GM12892 (cell line): ENCODE data around the gene PLEKHM1.

Experiments used
- DNase-seq: peaks from one replicate; pipeline ENCODE4 v3.0.0; 2011; ENCODE audit not compliant: insufficient read length
- FAIRE-seq: peaks from 2 replicates; lab custom pipeline; 2011; peaks lifted over from hg19 to GRCh38; lab: Jason Lieb, UNC
- POLR2A ChIP-seq: IDR thresholded peaks from 2 replicates; pipeline ENCODE4 v1.6.1; 2011; ENCODE audit warnings: low read depth, low read length, control low read depth
- POLR2AphosphoS5 ChIP-seq: IDR thresholded peaks from 2 replicates; pipeline ENCODE4 v1.6.1; 2011; ENCODE audit warnings: low read depth, low read length, control low read depth
- TAF1 ChIP-seq: IDR thresholded peaks from 2 replicates; pipeline ENCODE4 v1.6.1; 2011; ENCODE audit warnings: low read depth, mild to moderate bottlenecking, control low read depth, low read length, borderline replicate concordance

Gene PLEKHM1

GRCh38 chr17:45397796-45398195 is 92.7 kb downstream of the PLEKHM1 start:
- TF ChIP-seq POLR2AphosphoS5, result no peak
- TF ChIP-seq POLR2A, result no peak
- no peak for DNase-seq

DNA sequence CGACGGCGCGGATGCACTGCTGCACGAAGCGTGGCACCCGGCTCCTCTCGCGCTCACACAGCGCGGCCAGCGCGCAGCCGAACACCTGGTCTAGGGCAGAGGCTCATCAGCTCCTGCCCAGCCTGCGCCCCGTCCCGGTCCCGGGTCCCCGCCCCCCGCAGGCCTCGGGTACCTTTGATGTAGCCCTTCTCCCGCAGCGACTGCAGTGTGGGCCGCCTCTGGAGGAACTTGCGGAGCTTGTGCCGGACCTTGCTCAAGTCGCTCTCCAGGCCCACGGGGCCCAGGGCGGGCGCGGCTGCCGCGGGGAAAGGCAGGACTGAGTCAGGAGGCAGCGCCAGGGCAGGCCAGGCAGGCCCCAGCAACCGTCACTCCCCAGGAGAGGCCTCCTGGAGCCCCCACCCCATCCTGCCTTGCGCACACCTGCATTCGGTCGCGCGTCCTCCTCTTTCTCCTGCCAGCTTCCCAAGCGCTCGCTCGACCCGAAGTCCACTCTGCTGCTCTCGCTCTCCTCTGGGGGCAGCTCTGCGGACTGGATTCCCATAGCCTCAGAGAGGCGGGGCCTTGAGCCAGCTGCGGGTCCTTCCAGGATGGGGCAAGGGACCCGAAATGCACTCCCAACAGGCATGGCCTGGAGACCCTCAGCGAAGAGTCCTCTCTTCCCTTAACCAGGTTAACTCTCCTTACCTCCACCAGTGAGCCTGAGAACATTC is 93.9 kb downstream of the PLEKHM1 start:
- DNase-seq (no peak), FAIRE-seq (no peak)
- TF ChIP-seq POLR2AphosphoS5 (no peak), TAF1 (no peak), POLR2A (no peak)

More at GRCh38 chr17:45397796-45398195, 92.7 kb downstream of the PLEKHM1 start:
- FAIRE-seq, result no peak

DNA sequence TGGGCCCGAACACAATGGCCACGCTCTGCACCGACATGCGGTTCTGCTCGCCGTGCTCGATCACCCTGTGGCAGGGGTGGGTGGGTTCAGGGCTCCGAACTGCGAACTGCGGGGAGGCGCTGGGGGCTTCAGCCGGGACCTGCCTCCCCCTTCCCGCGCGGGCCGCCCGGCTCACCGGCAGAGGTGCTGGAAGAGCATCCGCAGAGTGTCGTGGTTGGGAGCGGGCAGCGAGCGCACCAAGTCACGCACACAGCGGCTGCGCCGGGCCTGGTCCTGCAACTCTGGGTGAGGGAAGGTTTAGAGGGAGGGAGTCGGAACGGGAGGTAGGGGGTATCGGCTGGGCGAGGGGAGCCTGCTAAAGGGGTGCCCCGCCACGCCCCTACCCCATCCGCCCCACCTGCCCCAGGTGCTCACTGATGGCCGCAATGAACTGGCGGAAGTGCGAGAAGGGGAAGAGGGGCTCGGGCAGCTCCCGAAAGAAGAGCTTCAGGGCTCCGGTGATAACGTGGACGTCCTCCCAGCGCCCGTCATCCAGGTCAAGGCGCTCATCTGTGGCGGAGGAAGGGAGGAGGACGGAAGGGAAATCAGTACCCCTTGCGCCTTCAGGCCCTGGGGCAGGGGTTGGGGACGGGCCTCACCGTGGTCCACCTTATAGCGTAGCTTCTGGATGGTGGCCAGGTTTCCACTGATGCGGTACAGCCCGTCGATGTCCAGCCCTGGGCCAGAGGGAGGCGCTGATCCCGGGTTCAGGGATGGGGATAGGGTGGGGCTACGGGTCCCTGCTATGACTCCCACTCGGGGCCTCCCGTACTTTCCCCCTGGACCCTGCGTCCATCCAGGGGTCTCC is 94.7 kb downstream of the PLEKHM1 start:
- DNase-seq (no peak), FAIRE-seq (no peak)
- TF ChIP-seq TAF1 (no peak), POLR2A (no peak), POLR2AphosphoS5 (no peak)

DNA sequence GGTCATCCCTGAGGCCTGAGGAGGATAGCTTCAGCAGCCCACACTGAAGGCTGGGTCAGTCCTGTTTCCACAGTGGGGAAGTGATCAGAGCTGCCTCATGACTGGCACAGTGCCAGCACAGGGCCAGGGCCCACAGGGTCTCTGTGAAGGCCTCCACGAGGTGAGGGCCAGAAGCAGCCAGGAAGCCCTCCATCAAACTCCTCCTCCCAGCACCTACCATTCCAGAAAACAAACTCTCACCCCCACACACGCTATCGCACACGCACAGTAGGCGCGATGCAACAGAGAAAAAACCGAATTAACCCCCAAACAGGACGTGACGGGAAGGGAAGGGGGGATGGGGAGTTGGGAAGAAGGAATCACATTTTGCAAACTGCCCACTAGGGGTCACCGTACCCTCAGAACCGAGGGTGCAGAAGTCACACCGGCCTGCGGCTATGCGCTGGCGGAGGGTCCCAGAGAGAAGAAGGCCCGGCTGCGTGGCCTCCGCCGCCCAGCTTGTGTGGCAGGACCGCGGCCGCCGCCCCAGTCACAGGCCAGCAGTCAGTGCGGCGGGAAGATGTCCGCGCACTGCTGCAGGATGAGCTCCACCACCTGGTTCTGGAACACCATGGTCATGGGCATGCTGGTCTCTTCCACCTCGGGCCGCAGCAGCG is 95.5 kb downstream of the PLEKHM1 start:
- TF ChIP-seq POLR2AphosphoS5 (no peak), POLR2A (no peak), TAF1 (no peak)
- FAIRE-seq (peak; percentile 46), DNase-seq (peak; percentile 76)

DNA sequence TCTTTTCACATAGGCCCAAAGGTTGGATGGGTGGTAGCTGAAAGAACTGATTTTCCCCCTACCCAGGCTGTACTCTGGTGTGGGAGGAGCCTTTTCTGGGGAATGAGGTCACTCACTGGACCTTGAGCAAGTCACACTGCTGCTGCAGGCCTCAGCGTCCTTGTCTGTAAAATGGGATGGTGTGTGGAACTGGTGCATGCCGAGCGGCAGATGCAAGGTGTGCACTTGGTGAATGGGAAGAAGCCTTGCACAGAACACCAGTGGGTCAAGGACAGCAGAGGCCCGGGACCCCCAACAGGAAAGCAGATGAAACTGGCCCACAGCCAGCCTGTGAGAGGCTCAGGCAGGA is 96.0 kb downstream of the PLEKHM1 start:
- TF ChIP-seq TAF1, result no peak

DNA sequence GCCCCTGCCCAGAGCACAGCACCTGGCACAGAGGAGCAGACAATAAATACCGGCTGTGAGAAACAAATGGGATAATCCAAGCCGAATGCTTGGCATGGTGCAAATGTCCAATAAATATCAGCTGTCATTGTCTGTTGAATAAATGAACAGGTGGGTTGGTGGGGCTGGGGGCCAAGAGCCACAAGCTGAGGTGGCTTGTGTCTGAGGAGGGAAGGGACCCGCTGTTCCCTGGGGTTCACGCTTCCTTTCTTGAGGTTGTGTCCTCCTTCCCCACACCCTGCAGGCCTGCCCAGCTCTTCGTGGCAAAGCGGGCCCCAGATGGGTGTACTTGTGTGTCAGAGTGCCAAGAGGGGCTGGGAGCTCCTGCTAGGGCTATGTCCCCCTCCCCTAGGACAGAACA is 96.4 kb downstream of the PLEKHM1 start:
- TF ChIP-seq POLR2A (no peak), TAF1 (no peak)
- DNase-seq (no peak), FAIRE-seq (no peak)

More for the DNA sequence above, 96.0 kb downstream of the PLEKHM1 start:
- DNase-seq (no peak), FAIRE-seq (no peak)

DNA sequence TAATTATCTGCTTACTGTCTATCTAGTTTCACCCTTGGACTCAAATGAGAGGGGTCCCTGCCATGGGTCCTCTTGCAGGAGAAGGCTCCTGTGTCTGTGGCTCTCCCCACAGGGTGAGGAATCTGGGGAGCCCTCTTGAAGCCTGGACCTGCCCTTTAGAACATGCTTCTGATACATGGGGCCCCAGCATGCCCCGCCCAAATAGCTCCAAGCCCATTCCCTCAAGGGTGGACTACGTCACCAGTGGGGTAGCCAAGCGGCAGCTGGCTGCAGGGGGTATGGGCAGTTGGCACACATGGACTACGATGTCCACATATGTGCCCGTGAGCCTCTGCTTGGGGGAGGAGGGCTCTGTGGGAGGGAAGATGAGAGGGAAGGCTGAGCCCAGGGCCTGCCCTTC is 97.1 kb downstream of the PLEKHM1 start:
- TF ChIP-seq POLR2A (no peak), TAF1 (no peak), POLR2AphosphoS5 (no peak)
- FAIRE-seq (no peak), DNase-seq (no peak)

GRCh38 chr17:45391918-45392317 is 98.6 kb downstream of the PLEKHM1 start:
- no peak for FAIRE-seq
- TF ChIP-seq POLR2A (no peak), TAF1 (no peak), POLR2AphosphoS5 (no peak)

DNA sequence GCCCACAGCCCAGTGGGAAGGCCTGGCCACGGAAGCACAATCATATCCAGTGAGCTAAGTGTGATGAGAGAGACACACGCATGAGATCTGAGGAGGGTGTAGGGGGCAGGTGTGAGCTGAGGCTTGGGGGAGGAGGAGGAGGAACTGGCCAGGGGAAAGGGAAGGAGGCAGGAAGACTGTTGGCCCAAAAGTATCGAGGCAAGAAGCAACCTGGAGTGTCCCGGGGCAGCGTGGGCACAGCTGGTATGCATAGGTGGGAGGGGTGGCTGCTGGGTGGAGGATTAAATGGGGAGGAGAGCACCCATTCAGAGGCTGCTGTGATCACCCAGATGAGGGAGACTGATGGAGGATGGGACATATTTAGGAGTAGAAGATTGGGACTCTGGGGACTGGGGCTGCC is 99.2 kb downstream of the PLEKHM1 start:
- DNase-seq, result no peak
- TF ChIP-seq POLR2AphosphoS5 (no peak), POLR2A (no peak), TAF1 (no peak)
- FAIRE-seq, result no peak

More at GRCh38 chr17:45391918-45392317, 98.6 kb downstream of the PLEKHM1 start:
- no peak for DNase-seq

- FAIRE-seq (no peak), DNase-seq (no peak)
These were observed 101.2 kb downstream of the PLEKHM1 start for GRCh38 chr17:45389354-45389753.

DNA sequence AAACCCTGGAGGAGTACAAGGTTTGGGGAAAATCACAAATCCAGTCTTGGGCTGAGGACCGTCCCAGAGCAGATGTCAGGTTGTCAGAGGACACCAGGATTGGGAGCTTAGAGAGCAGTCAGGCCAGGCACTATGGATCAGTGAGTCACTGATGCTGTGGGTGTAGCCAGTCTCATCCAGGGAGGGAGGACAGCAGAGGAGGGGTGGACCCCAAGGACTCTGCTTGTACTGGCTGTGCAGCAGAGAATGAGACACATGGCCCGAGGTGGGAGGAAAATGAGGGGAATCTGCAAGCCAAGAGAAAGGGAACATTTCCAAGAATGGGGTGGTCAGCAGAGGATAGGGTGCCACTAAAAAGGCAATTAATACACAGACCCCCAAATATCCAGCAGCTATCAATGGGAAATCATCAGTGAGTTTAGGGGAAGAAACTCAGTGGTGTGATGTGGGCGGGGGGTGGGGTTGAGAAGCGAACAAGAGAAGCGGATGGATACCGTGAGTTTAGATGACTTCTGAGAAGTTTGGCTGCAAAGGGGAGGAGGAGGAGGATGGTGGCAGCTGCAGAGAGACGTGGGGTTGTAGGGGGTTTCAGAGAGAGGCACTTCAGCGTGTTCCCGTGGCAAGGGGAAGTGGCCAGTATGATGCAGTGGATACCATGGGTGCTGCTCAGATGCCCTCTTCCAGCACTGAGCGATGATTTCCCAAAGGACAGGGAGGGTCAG is 101.8 kb downstream of the PLEKHM1 start:
- FAIRE-seq (no peak), DNase-seq (no peak)
- no peak for TF ChIP-seq TAF1
- TF ChIP-seq POLR2A, result no peak
- TF ChIP-seq POLR2AphosphoS5, result no peak

More at GRCh38 chr17:45389354-45389753, 101.2 kb downstream of the PLEKHM1 start:
- TF ChIP-seq TAF1 (no peak), POLR2A (no peak), POLR2AphosphoS5 (no peak)
